Measurements from ENCODE around the gene ZDHHC7.

ZDHHC7 gene, protein sequence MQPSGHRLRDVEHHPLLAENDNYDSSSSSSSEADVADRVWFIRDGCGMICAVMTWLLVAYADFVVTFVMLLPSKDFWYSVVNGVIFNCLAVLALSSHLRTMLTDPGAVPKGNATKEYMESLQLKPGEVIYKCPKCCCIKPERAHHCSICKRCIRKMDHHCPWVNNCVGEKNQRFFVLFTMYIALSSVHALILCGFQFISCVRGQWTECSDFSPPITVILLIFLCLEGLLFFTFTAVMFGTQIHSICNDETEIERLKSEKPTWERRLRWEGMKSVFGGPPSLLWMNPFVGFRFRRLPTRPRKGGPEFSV

DNA sequence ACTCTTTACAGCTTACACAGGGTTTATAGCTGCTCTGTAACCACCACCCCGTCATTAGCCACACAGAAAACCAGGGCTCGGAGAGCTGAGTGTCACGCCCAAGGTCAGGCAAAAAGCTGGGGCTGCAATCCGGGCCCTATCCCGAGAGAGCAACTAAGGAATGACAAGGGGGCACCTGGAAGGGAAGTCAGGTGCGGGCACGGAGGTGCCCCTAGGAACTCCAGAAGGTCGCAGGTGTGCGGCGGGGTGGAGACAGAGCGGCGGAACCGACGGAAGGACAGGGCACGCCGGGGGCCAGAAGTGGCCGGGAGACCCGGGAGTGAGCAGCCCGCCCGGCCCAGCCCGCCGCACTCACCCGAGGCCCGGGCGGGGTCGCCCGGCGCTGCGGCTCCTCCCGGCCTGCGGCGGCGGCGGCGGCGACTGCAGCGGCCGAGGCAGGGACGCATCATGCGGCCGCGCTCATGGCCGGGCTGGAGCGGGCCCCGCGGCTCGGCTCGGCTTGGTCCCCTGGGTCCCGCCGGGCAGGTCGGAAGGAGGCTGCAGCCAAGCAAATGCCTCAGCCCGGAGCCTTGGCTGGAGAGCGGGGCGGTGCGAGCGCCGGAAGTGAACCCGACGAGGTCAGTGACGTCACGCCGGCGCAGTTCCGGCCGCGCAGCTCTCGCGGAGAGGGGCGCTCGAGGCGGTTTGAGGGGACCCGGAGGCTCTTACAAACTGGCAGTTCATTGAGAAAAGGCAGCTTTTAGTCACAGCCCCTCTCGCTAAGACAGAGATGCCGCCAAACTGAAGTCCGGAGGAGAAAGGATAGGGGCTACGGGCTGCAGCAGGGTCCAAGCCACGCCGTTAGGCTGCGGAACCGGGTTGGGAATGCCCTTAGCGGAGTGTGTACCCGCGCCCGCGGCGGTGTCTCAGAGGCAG is at the start of gene ZDHHC7:
ZDHHC7 (minus strand) TSS at position 605 of the 915 bp plus-strand sequence. CDS start 20,917 bp downstream, outside the sequence.
- TF ChIP-seq, protein P1, sequence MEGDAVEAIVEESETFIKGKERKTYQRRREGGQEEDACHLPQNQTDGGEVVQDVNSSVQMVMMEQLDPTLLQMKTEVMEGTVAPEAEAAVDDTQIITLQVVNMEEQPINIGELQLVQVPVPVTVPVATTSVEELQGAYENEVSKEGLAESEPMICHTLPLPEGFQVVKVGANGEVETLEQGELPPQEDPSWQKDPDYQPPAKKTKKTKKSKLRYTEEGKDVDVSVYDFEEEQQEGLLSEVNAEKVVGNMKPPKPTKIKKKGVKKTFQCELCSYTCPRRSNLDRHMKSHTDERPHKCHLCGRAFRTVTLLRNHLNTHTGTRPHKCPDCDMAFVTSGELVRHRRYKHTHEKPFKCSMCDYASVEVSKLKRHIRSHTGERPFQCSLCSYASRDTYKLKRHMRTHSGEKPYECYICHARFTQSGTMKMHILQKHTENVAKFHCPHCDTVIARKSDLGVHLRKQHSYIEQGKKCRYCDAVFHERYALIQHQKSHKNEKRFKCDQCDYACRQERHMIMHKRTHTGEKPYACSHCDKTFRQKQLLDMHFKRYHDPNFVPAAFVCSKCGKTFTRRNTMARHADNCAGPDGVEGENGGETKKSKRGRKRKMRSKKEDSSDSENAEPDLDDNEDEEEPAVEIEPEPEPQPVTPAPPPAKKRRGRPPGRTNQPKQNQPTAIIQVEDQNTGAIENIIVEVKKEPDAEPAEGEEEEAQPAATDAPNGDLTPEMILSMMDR (IDR thresholded peaks at IDR 0.05; ENCODE audit: low read depth, low read length, missing control alignments): no peak
- DNase-seq: peak; percentile 73
- in situ Hi-C loops (cut with HindIII; ENCODE audit: low pct_ligation_motif_present, low sequenced_read_pairs): no loop called here

DNA sequence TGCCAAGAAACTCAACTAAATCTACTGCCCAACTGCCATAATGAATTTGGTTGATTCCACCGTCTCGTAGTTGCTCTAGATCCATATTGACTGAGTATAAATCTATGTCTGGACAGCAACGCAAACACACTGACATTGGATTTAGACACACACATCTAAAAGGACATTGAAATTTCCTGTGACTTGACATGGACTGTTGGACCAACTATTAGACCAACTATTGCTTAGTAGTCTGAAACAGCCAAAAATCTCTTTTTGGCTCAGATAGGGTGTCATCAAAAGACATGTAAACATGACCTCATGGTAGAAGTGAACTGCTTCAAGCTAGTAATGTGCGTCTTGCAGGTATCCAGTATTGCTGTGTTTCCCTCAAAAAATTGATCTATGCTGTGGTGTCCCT is 47.6 kb upstream of the ZDHHC7 start:
- TF ChIP-seq, protein P1 (IDR thresholded peaks at IDR 0.05; ENCODE audit: low read depth, low read length, missing control alignments): no peak
- no peak overlapping the region for H3K27ac ChIP-seq
- H3K36me3 ChIP-seq (replicated peaks): no peaks in the 10 kb centered on the region
- DNase-seq: no peak
- no peaks in the 10 kb centered on the region for H3K27me3 ChIP-seq (replicated peaks)
- in situ Hi-C loops (cut with HindIII; ENCODE audit: low pct_ligation_motif_present, low sequenced_read_pairs): no loop called here
- H3K4me3 ChIP-seq (ENCODE audit: low read depth, low read length): no peak overlapping the region

More for the DNA sequence above, at the start of gene ZDHHC7:
- H3K27ac ChIP-seq: peak within 1 kb of the TSS; percentile 94
- no peaks in the 10 kb centered on the region for H3K27me3 ChIP-seq (replicated peaks)
- peaks cover 3% of the 10 kb centered on the region for H3K36me3 ChIP-seq (replicated peaks)
- peak within 1 kb of the TSS; percentile 93 for H3K4me3 ChIP-seq (ENCODE audit: low read depth, low read length)

DNA sequence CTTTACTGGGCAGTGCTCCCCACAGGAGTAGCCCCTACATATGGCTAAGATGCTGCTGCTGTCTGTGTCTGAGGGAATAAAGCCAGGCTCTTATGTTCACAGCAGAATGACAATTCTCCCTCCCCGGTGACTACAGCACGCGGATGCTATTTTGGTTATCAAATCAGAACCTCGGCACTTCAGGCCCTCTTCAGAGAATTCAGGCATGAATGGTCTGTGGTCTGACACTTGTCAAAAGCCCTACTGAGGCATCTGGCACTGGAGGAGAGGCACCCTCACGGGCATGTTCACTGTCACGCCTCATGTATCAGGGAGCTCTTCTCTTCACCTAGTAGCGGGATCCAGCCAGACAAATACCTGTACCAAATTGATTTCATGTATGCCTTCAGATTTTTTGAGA is 46.6 kb upstream of the ZDHHC7 start:
- Histone ChIP-seq H3K4me3 (ENCODE audit: low read depth, low read length) (no peak overlapping the region), H3K27me3 (replicated peaks) (no peaks in the 10 kb centered on the region), H3K27ac (no peak overlapping the region), H3K36me3 (replicated peaks) (no peaks in the 10 kb centered on the region)
- no peak for DNase-seq
- TF ChIP-seq, protein P1 (IDR thresholded peaks at IDR 0.05; ENCODE audit: low read depth, low read length, missing control alignments): no peak
- in situ Hi-C loops (cut with HindIII; ENCODE audit: low pct_ligation_motif_present, low sequenced_read_pairs): no loop called here

DNA sequence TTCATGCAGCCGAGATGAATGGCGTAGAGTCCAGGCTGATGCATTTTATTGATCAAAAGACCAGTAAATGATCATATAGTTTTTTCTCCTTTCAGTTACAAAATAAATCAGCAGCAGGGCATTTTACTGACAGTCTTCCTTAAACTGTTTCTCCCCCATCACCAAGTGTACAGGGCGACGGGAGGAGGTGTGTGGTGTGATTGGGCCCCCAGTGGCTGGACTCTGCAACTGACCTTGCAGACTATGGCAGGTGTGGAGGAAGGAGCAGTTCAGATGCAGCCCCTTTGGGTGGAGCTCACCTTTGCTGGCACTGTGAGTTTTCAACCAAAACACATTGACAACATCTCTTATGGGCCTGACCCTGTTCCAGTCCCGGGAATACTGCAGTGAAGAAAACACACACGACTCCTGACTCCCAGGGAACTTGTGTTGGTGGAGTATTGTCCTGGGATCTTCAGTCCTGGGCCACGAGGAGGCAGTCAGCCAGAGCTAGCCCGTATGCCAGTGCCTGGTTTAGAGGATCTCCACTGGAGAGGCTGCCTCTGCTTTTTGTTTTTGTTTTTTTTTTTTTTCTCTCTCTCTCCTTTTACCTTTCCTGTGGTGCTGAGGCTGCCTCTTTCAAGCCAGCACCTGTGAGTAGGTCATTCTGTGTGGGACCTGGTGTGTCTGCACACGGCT is 46.0 kb upstream of the ZDHHC7 start:
- H3K27me3 ChIP-seq (replicated peaks): no peaks in the 10 kb centered on the region
- no peak overlapping the region for H3K27ac ChIP-seq
- TF ChIP-seq, protein P1 (IDR thresholded peaks at IDR 0.05; ENCODE audit: low read depth, low read length, missing control alignments): peak; percentile 55
- DNase-seq: no peak
- no peak overlapping the region for H3K4me3 ChIP-seq (ENCODE audit: low read depth, low read length)
- in situ Hi-C loops (cut with HindIII; ENCODE audit: low pct_ligation_motif_present, low sequenced_read_pairs): no loop called here
- H3K36me3 ChIP-seq (replicated peaks): no peaks in the 10 kb centered on the region

DNA sequence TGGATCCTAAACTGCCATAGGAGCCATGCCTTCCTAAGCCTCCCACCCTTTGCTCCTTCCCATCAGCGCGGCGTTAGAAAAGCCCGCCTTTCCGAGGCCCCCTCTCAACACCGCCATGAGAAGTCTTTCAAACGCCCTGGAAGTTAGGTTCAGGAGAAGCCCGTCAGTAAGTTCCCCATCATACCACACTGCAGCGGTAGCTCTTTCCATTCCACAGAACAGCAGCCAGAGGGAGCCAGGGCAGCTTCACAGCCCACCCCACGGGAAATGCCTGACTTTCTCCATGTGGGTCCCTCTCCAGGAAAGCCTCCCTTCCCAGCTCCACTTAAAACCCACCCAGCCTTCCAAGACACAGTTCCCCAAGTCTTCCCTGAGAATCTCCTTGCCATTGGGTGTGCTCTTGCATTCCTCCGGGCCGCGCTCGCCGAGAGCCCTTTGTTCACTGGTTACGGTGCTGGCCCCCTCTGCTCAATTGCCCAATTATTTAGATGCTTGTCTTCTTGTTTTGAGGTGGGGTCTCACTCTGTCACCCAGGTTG is 44.9 kb upstream of the ZDHHC7 start:
- TF ChIP-seq, protein P1 (IDR thresholded peaks at IDR 0.05; ENCODE audit: low read depth, low read length, missing control alignments): peak; percentile 72
- DNase-seq: no peak
- H3K36me3 ChIP-seq (replicated peaks): no peaks in the 10 kb centered on the region
- in situ Hi-C loops (cut with HindIII; ENCODE audit: low pct_ligation_motif_present, low sequenced_read_pairs): no loop called here
- no peaks in the 10 kb centered on the region for H3K27me3 ChIP-seq (replicated peaks)
- no peak overlapping the region for H3K4me3 ChIP-seq (ENCODE audit: low read depth, low read length)
- H3K27ac ChIP-seq: peak overlapping the region; percentile 71

Data from brain microvascular endothelial cell (primary cell).